ENCODE results near the gene REC114.

- no peak for TF ChIP-seq CTCF (IDR thresholded peaks at IDR 0.05; ENCODE audit: extremely low read depth in 1 of 2, insufficient read depth in 1 of 2, low read depth in 1 of 2, low read length in 2 of 2)
- no peak for TF ChIP-seq FOS (IDR thresholded peaks at IDR 0.05; ENCODE audit: borderline replicate concordance, insufficient read depth, low read length)
Measured at GRCh38 chr15:73598530-73599160, 155.7 kb downstream of the REC114 start.
